Renal cortex interstitium (tissue), 11 donors: ENCODE measurements around the gene ZNF74. TPM values are rescaled to one million over a fixed set of nuclear protein-coding genes. Genes with fewer than 3 reads are reported as not detected.
"Not testable (repeated sequence)": the region's sequence is repeated elsewhere in the genome, so short reads cannot be mapped to it uniquely, and the experiment has no call there.

ENCODE experiments used
- DNase-seq, 11 donors: peaks; one replicate each; pipeline ENCODE4 v3.0.0-alpha.2; 2013; ENCODE audit warnings: low read depth in 9 of 11, low spot score in 4 of 11; ENCODE audit errors: extremely low read depth in 1 of 11
- polyA plus RNA-seq, 3 donors: library from polyadenylated mRNA; unstranded; fragments of 120-200 nt; gene quantifications; one replicate each; pipeline ENCODE4 v1.2.1, GENCODE V29; 2013; ENCODE audit not compliant: insufficient read length in 3 of 3

ZNF74 gene
- polyA plus RNA-seq, 3 donors, result 13.3 to 19.8 (median 18.1) TPM

DNA sequence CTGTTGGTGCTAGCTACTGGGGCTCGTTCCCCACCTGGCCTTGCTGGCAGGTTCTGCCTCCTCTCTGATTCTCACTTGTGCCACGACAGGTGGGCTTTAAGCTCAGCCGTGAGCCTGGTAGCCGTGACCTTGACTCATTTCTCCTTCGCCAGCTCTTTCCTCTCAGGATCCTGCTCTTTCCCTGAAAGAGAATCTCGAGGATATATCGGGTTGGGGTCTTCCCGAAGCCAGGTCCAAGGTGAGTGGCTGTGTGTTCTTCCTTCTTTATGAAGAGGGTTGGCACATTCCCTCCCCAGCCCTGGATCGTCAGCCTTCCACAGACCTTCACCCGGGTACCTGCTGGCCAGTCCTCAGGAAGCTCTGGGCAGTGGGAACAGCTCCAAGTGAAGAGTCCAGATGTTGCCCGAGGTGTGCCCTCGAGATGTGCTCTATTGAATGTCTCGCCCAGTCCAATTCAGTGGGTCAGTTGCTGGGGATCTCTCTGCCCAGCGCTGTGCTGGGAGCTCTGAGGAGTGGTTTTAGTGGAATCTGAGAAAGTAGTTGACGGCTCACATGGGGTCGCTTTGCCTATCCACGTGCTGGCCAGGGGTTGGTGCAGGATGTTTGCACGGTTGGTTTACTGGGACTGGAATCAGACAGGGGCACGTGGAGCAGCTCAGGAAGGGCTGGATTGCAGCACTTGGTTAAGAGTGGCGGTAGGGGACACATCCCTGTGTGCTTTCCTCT, 1.4 kb downstream of the ZNF74 start:
- DNase-seq, result no peak

- no peak for DNase-seq
Observed at GRCh38 chr22:20395907-20396287, 1.9 kb downstream of the ZNF74 start.

- DNase-seq, result no peak
Observed at GRCh38 chr22:20396639-20397038, 2.7 kb downstream of the ZNF74 start.

DNA sequence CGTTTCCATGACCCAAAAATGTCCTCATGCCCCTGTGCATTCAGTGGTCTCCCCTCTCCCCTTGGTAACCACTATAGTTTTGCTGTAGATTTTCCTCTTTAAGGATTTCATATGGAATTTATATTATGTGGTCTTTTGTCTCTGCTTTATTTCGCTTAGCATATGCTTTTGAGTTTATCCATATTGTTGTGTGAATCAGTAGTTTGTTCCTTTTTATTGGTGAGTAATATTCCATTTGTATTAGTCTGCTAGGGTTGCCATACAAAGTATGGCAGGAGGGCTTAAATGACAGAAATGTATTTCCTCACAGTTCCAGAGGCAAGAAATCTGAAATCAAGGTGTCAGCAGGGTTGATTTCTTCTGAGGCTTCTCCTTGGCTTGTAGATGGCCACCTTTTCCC, 3.5 kb downstream of the ZNF74 start:
- DNase-seq, result no peak

GRCh38 chr22:20398420-20398819, 4.5 kb downstream of the ZNF74 start:
- no peak for DNase-seq

DNA sequence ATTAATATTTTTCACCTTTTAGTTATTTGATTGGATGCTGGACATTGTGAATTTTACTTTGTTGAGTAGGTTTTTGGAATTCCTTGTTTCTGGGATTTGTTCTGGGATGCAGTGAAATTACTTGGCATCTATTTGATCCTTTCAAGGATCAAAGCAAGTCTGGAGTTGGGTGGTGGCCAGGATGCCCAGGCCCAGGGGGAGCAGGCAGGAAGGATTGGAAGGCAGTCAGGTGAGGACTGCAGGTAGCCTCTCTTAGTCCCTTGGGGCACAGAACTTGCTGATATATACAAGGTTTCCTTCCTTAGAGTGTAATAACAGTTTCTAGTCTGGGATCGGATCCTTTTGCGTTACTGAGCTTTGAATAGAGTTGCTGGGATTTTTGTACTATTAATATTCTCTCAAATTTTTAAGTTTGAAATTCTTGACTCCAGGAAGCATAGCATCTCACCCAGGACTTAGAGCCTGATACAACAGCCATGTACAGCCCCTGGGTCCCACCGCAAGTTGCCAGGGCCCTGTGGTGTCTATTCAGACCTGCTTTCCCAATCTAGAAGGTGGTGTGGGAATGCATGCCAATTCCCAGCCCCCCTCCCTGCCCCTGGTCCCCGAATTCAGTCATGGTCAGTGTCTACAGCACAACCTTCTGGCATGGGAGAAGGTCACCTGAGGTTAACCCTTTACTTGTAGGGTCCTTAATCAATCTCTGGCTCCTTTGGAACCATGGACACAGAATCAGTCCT, 6.1 kb downstream of the ZNF74 start:
- DNase-seq, result no peak

DNA sequence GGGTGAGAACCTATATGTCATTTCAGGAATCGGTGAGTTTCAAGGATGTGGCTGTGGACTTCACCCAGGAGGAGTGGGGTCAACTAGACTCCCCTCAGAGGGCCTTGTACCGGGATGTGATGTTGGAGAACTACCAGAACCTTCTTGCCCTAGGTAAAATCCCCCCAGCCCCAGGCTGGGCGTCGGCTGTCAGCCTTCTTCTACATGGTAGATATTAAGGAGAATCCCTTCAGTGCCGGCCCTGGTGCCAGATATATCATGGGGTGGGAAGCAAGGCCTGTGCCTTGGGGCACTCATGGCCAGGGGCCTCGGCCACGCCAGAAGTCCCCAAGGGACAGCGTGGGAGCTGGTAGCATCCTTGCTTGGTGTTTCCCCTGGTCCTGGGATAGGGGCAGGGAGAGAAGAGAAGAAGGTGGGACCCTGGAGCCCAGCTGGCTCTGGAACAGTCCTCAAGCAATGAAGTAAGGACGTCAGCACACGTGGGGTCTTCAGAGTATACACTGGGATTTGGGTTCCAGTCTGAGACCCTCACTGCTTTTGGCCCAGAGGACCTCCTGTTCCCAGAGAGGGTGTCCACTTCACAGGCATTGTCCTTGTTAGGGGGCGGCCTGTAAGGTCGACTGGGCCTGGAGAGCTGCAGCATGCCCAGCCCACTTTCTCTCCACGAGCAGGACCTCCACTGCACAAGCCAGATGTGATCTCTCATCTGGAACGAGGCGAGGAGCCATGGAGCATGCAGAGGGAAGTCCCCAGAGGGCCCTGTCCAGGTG, 6.8 kb downstream of the ZNF74 start:
- DNase-seq, result no peak

- DNase-seq, result no peak
Observed at GRCh38 chr22:20401376-20402014, 7.5 kb downstream of the ZNF74 start.

GRCh38 chr22:20402960-20403778, 9.2 kb downstream of the ZNF74 start:
- no peak for DNase-seq

GRCh38 chr22:20403779-20404140, 9.8 kb downstream of the ZNF74 start:
- DNase-seq, result no peak

GRCh38 chr22:20404881-20405280, 10.9 kb downstream of the ZNF74 start:
- DNase-seq, result no peak

- no peak for DNase-seq
Observed at GRCh38 chr22:20405291-20405930, 11.5 kb downstream of the ZNF74 start.

DNA sequence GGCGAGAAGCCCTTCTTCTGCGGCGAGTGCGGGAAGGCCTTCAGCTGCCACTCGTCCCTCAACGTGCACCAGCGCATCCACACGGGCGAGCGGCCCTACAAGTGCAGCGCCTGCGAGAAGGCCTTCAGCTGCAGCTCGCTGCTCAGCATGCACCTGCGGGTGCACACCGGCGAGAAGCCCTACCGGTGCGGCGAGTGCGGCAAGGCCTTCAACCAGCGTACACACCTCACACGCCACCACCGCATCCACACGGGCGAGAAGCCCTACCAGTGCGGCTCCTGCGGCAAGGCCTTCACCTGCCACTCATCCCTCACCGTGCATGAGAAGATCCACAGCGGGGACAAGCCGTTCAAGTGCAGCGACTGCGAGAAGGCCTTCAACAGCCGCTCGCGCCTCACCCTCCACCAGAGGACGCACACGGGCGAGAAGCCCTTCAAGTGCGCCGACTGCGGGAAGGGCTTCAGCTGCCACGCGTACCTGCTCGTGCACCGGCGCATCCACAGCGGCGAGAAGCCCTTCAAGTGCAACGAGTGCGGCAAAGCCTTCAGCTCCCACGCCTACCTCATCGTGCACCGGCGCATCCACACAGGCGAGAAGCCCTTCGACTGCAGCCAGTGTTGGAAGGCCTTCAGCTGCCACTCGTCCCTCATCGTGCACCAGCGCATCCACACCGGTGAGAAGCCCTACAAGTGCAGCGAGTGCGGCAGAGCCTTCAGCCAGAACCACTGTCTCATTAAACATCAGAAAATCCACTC, 12.2 kb downstream of the ZNF74 start:
- no peak for DNase-seq

DNA sequence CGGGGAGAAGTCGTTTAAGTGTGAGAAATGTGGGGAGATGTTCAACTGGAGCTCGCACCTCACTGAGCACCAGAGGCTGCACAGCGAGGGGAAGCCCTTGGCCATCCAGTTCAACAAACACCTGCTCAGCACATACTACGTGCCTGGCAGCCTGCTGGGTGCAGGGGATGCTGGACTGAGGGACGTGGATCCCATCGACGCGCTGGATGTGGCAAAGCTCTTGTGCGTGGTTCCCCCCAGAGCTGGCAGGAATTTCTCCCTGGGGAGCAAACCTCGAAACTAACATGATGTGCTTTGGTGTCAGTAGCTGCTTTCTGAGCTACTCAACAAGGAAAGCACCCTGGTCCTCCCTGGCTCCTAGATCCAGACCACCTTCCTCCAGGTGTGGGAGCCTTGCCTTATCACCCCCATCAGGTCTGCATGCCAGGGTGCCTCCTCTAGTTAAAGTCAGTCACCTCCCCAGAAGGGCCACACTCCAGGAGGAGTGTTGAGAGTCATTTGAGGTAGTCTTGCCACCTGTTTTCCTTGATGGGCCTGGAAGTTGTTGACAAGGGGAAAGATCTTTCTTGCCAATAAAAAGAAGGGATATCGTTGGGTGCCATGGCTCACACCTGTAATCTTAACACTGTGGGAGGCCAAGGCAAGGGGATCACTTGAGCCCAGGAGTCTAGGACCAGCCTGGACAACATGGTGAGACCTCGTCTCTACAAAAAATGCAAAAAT, 12.9 kb downstream of the ZNF74 start:
- no peak for DNase-seq

DNA sequence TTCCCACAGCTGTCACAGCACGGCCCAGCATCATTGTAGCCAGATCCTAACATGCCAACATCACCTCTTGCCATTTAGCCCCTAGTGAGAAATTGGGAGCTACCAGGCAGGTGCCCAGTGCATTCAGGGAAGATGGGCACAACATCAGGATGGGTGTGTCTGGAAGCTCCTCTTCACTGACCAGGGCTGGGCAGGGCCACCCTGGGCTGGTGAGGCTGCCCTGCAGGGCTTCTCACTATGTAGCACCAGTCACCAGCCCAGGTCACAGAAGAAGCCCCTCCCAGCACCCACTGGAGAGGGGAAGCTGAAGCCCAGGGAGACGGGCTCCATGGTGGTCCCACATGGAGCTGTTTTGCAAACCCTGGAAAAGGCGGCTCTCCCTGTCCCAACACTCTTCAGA, 13.9 kb downstream of the ZNF74 start:
- no peak for DNase-seq

DNA sequence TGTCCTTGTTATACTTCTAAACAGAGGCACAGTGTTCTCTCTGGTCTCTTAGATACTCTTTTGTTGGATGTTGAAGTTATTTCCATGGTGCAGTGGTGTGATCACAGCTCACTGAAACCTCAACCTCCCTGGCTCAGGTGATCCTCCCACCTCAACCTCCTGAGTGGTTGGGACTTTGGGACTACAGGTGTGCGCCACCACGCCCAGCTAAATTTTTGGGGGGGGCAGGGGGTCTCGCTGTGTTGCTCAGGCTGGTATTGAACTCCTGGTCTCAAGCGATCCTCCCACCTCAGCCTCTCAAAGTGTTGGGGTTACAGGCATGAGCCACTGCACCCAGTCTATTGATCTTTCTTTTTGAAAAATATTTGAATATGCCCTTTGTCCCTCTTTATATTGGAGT, 14.9 kb downstream of the ZNF74 start:
- DNase-seq, result no peak

GRCh38 chr22:20409385-20409784, 15.4 kb downstream of the ZNF74 start:
- not testable (repeated sequence) for DNase-seq
